ENCODE measurements around the gene ISM2. TPM values are rescaled to one million over a fixed set of nuclear protein-coding genes. Genes with fewer than 3 reads are reported as not detected.

ISM2 gene
- total and polyA plus RNA-seq, 9 of the 15 experiments (the other 6 are each of a cell fraction or from before 2014, with no cell fraction given) = 0.08 to 0.11 TPM; not detected in 7

DNA sequence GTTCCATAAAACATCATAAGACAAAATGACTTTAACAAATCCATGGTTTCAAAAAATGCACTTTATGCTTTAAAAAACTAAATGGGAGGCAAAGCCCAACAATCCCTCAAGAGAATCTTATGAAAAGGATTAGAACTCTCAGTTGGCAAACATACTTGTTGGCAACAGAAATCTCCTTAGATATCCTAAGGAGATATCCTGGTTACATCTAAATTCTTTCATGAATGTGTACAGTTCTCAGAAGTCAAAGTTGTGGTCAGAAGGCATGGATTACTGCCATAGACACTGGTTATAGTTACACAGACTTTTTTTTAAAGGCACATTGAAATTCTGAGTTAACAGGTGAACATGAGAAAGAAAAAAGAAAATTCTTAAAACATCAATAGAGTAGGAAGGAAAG lies 17.5 kb upstream of the ISM2 start:
- ChIA-PET POLR2A (no interaction called here), CTCF (ENCODE audit: low intra/inter-chr PET ratio) (no interaction called here)
- H4K20me1 ChIP-seq (replicated peaks; ENCODE audit: control insufficient read depth, insufficient read depth, low read length) = no peaks in the 10 kb centered on the region
- BruUV-seq (replicated peaks) = no TSS peak
- H3K9me1 ChIP-seq (ENCODE audit: control insufficient read depth, insufficient read depth, low read length) = no peaks in the 10 kb centered on the region
- TF ChIP-seq ZNF79 (CRISPR knock-in tag; IDR thresholded peaks at IDR 0.05; ENCODE audit: low read depth) (no peak), ZNF24 (IDR thresholded peaks at IDR 0.05) (no peak), ZNF23 (CRISPR knock-in tag; IDR thresholded peaks at IDR 0.05) (no peak)
- no peak overlapping the region for H2AFZ ChIP-seq (ENCODE audit: low read depth, low read length)
- H3K9ac ChIP-seq (ENCODE audit: insufficient read depth in 1 of 2, low read depth in 2 of 2, low read length in 2 of 2) = no peak overlapping the region
- no peaks in the 10 kb centered on the region for H3K9me3 ChIP-seq (replicated peaks; ENCODE audit: control insufficient read depth, insufficient read depth, low read depth, low read length)
- ATAC-seq (no peak), DNase-seq (ENCODE audit: extremely low read depth in 1 of 4, low spot score in 3 of 4) (no peak), FAIRE-seq (no peak)
- no peaks in the 10 kb centered on the region for H3K27me3 ChIP-seq (ENCODE audit: control insufficient read depth in 2 of 2, insufficient read depth in 2 of 2, low read length in 2 of 2)
- in situ Hi-C loops (cut with MboI) = no loop called here
- H3K4me3 ChIP-seq = no peak overlapping the region
- H3K27ac ChIP-seq (ENCODE audit: extremely low read depth, low read depth, low read length) = no peak overlapping the region
- H3K36me3 ChIP-seq (ENCODE audit: control insufficient read depth, insufficient read depth, low read length) = peaks cover 56% of the 10 kb centered on the region; the same call in 2 of the 3 replicates
- intact Hi-C loops (cut with micrococcal nuclease) = no loop called here
- H3K4me2 ChIP-seq (ENCODE audit: insufficient read depth, low read length) = no peak overlapping the region
- H3K4me1 ChIP-seq (replicated peaks in 1 of 2; ENCODE audit: control insufficient read depth in 2 of 2, insufficient read depth in 2 of 2, low read length in 2 of 2) = no peaks in the 10 kb centered on the region
- H3K79me2 ChIP-seq (ENCODE audit: control insufficient read depth, insufficient read depth, low read length) = no peaks in the 10 kb centered on the region

DNA sequence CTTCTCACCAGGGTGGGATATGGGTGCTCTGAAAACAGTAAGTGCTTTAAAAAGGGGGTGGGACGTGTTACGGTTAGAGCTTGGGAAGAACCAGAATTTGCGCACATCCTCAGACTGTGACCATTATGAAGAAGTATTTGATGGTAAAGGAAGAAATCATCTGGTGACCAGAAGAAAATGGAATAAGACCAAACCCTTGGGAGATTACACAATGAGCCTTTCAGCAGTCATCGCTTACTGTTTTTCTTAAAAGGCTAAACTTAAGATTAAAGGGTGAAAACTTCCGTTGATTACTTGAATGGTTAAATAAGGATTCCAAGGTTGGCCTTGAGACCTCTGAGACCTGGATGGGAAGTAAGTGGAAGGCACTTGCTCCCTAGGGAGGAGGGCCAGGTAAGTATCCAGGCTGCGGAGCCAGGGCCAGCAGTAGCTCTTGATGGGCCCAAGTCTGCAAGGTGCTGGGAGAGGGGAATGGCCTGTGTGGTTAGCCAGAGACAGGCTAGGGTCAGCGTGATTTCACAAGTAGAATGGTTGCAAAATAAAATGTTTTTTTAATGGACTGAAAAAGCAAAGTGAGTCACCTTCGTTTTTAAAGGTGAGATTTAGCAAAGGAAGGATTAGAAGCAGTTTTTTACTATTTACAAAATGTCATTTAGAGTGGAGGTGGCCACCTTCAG lies 13.0 kb upstream of the ISM2 start:
- DNase-seq (ENCODE audit: extremely low read depth in 1 of 4, low spot score in 3 of 4) (no peak), FAIRE-seq (no peak), ATAC-seq (no peak)
- Histone ChIP-seq H3K4me1 (replicated peaks in 1 of 2; ENCODE audit: control insufficient read depth in 2 of 2, insufficient read depth in 2 of 2, low read length in 2 of 2) (no peaks in the 10 kb centered on the region), H3K9me1 (ENCODE audit: control insufficient read depth, insufficient read depth, low read length) (no peaks in the 10 kb centered on the region), H2AFZ (ENCODE audit: low read depth, low read length) (no peak overlapping the region), H3K27ac (ENCODE audit: extremely low read depth, low read depth, low read length) (no peak overlapping the region), H3K79me2 (ENCODE audit: control insufficient read depth, insufficient read depth, low read length) (no peaks in the 10 kb centered on the region), H3K9ac (ENCODE audit: insufficient read depth in 1 of 2, low read depth in 2 of 2, low read length in 2 of 2) (no peak overlapping the region), H3K4me2 (ENCODE audit: insufficient read depth, low read length) (no peak overlapping the region), H3K9me3 (replicated peaks; ENCODE audit: control insufficient read depth, insufficient read depth, low read depth, low read length) (no peaks in the 10 kb centered on the region), H3K36me3 (ENCODE audit: control insufficient read depth, insufficient read depth, low read length) (peaks cover 41% of the 10 kb centered on the region; the same call in 2 of the 3 replicates), H3K4me3 (no peak overlapping the region), H3K27me3 (ENCODE audit: control insufficient read depth in 2 of 2, insufficient read depth in 2 of 2, low read length in 2 of 2) (no peaks in the 10 kb centered on the region), H4K20me1 (replicated peaks; ENCODE audit: control insufficient read depth, insufficient read depth, low read length) (no peaks in the 10 kb centered on the region)
- POLR2A ChIA-PET = no interaction called here
- 83% methylated on average over 8 of the region's 8 CpGs for WGBS (ENCODE audit: insufficient coverage, low coverage, missing lambda C conversion rate)
- intact Hi-C loops (cut with micrococcal nuclease) (no loop called here), in situ Hi-C loops (cut with MboI) (no loop called here)
- CTCF ChIA-PET (ENCODE audit: low intra/inter-chr PET ratio) = no interaction called here
- no TSS peak for BruUV-seq (replicated peaks)
- no peak for TF ChIP-seq ELF4 (CRISPR knock-in tag; IDR thresholded peaks at IDR 0.05)
- no peak for TF ChIP-seq KAT2B (IDR thresholded peaks at IDR 0.05; ENCODE audit: low read depth, low read length)
